Vagina (tissue), 2 donors: ENCODE results near the gene RPL22. TPM values are rescaled to one million over a fixed set of nuclear protein-coding genes. Genes with fewer than 3 reads are reported as not detected.
A peak's percentile ranks its signal among the peaks of the same experiment; 100 is the strongest.
"Not testable (repeated sequence)": the region's sequence is repeated elsewhere in the genome, so short reads cannot be mapped to it uniquely, and the experiment has no call there.

Experiments
- DNase-seq, 2 donors: peaks; one replicate each; pipeline ENCODE4 v3.0.0-alpha.2; 2017; ENCODE audit errors: extremely low spot score in 2 of 2
- H3K27ac ChIP-seq: fragments of 200-600 bp; sonication (generic); one replicate; pipeline ENCODE4 v1.5.1; 2019
- H3K27me3 ChIP-seq: fragments of 200-600 bp; sonication (generic); one replicate; pipeline ENCODE4 v1.5.1; 2019
- H3K36me3 ChIP-seq, 2 donors: fragments of 200-600 bp; sonication (generic); one replicate each; pipeline ENCODE4 v1.5.1; 2017 to 2019
- H3K4me1 ChIP-seq: fragments of 200-600 bp; sonication (generic); one replicate; pipeline ENCODE4 v1.5.1; 2019
- H3K4me3 ChIP-seq, 2 donors: fragments of 200-600 bp; sonication (generic); 1 replicate in 1 of 2; 2 replicates in 1 of 2; pipeline ENCODE4 v1.5.1; 2016 to 2019
- H3K9me3 ChIP-seq: fragments of 200-600 bp; sonication (generic); one replicate; pipeline ENCODE4 v1.5.1; 2019
- CTCF ChIP-seq, 3 experiments: fragments of 450-650 bp in 2 of 3; fragments of 200-600 bp in 1 of 3; sonication (generic) in 1 of 3; IDR thresholded peaks; one replicate each; pipeline ENCODE4 v1.5.1; 2017 to 2019; ENCODE audit warnings: antibody characterized with exemption in 3 of 3, mild to moderate bottlenecking in 2 of 3, moderate library complexity in 2 of 3
- POLR2A ChIP-seq, 2 donors: fragments of 450-650 bp; IDR thresholded peaks; one replicate each; pipeline ENCODE4 v1.6.1; 2017; ENCODE audit warnings: antibody characterized with exemption in 2 of 2, mild to moderate bottlenecking in 2 of 2, moderate library complexity in 2 of 2
- POLR2AphosphoS5 ChIP-seq, 2 donors: sonication (generic); formaldehyde crosslinking; IDR thresholded peaks; one replicate each; pipeline ENCODE4 v1.9.0; 2017; ENCODE audit warnings: antibody characterized with exemption in 2 of 2, mild to moderate bottlenecking in 2 of 2, low read depth in 1 of 2; ENCODE audit not compliant: insufficient read depth in 1 of 2
- intact Hi-C: fragments of 100-400 bp; cut with DNase I; formaldehyde crosslinking; loops from one replicate; pipeline ENCODE4 v1.15.1; 2023
- total RNA-seq: library from RNA; depleted of rRNA; stranded (reverse); fragments of >200 nt; gene quantifications from one replicate; pipeline ENCODE4 v1.2.3, GENCODE V29; 2016

The RPL22 gene
- total RNA-seq, 1 donor from 2014 or later, result 154 TPM

GRCh38 chr1:6222636-6223035, 23.2 kb upstream of the RPL22 start:
- Histone ChIP-seq H3K4me1 (peaks cover 10% of the 10 kb centered on the region), H3K27me3 (no peaks in the 10 kb centered on the region), H3K27ac (peak overlapping the region; percentile 24), H3K9me3 (no peaks in the 10 kb centered on the region), H3K4me3 (no peak overlapping the region), H3K36me3 (peaks cover 0 to 45% of the 10 kb centered on the region in 2 donors)
- no peak for DNase-seq
- intact Hi-C loops, result no loop called here
- TF ChIP-seq CTCF (IDR thresholded peaks at IDR 0.05) (no peak), POLR2AphosphoS5 (IDR thresholded peaks at IDR 0.05; ENCODE audit: insufficient read depth in 1 of 2, low read depth in 1 of 2) (no peak), POLR2A (IDR thresholded peaks at IDR 0.05) (no peak)

GRCh38 chr1:6221210-6221784, 21.9 kb upstream of the RPL22 start:
- Histone ChIP-seq H3K36me3 (peaks cover 0 to 32% of the 10 kb centered on the region in 2 donors), H3K4me1 (peaks cover 10% of the 10 kb centered on the region), H3K27me3 (no peaks in the 10 kb centered on the region), H3K4me3 (no peak overlapping the region), H3K9me3 (no peaks in the 10 kb centered on the region), H3K27ac (no peak overlapping the region)
- no peak for DNase-seq
- TF ChIP-seq CTCF (IDR thresholded peaks at IDR 0.05), result no peak
- no peak for TF ChIP-seq POLR2AphosphoS5 (IDR thresholded peaks at IDR 0.05; ENCODE audit: insufficient read depth in 1 of 2, low read depth in 1 of 2)
- no peak for TF ChIP-seq POLR2A (IDR thresholded peaks at IDR 0.05)
- intact Hi-C loops, result no loop called here

- H3K27me3 ChIP-seq, result no peaks in the 10 kb centered on the region
- intact Hi-C loops, result no loop called here
- TF ChIP-seq POLR2A (IDR thresholded peaks at IDR 0.05), result no peak
- no peak for TF ChIP-seq CTCF (IDR thresholded peaks at IDR 0.05)
- TF ChIP-seq POLR2AphosphoS5 (IDR thresholded peaks at IDR 0.05; ENCODE audit: insufficient read depth in 1 of 2, low read depth in 1 of 2), result peak; percentile 51 to 74
- no peak overlapping the region for H3K4me3 ChIP-seq
- H3K4me1 ChIP-seq, result peaks cover 10% of the 10 kb centered on the region
- H3K27ac ChIP-seq, result no peak overlapping the region
- DNase-seq, result no peak
- H3K36me3 ChIP-seq, result peaks cover 0 to 25% of the 10 kb centered on the region in 2 donors
- no peaks in the 10 kb centered on the region for H3K9me3 ChIP-seq
These were observed 20.8 kb upstream of the RPL22 start for GRCh38 chr1:6220236-6220635.

GRCh38 chr1:6219641-6220040, 20.2 kb upstream of the RPL22 start:
- H3K27me3 ChIP-seq, DNase-seq, H3K9me3 ChIP-seq, H3K4me3 ChIP-seq, intact Hi-C loops: not testable (repeated sequence)
- Histone ChIP-seq H3K27ac (peak overlapping the region; percentile 44), H3K4me1 (peaks cover 10% of the 10 kb centered on the region), H3K36me3 (peaks cover 0 to 19% of the 10 kb centered on the region in 2 donors)

GRCh38 chr1:6218375-6219164, 19.2 kb upstream of the RPL22 start:
- DNase-seq, result no peak
- TF ChIP-seq POLR2AphosphoS5 (IDR thresholded peaks at IDR 0.05; ENCODE audit: insufficient read depth in 1 of 2, low read depth in 1 of 2) (no peak), POLR2A (IDR thresholded peaks at IDR 0.05) (no peak), CTCF (IDR thresholded peaks at IDR 0.05) (no peak)
- Histone ChIP-seq H3K4me3 (no peak overlapping the region), H3K27me3 (no peaks in the 10 kb centered on the region), H3K4me1 (peaks cover 10% of the 10 kb centered on the region), H3K36me3 (peaks cover 0 to 8% of the 10 kb centered on the region in 2 donors), H3K27ac (no peak overlapping the region), H3K9me3 (no peaks in the 10 kb centered on the region)
- intact Hi-C loops, result no loop called here
